ENCODE results near the gene RAB3IP. TPM values are rescaled to one million over a fixed set of nuclear protein-coding genes. Genes with fewer than 3 reads are reported as not detected.

RAB3IP gene
- total RNA-seq, 3 donors from 2014 or later, result 12.5 to 45.5 (median 21.6) TPM

GRCh38 chr12:69837657-69838415 lies 99.2 kb downstream of the RAB3IP start:
- DNase-seq (ENCODE audit: low spot score in 2 of 2), result no peak
- no peaks in the 10 kb centered on the region for H3K27me3 ChIP-seq
- intact Hi-C loops (cut with DNase I; ENCODE audit: low total_unique reads), result no loop called here
- no peaks in the 10 kb centered on the region for H3K9me3 ChIP-seq
- H3K36me3 ChIP-seq, result no peaks in the 10 kb centered on the region
- no peaks in the 10 kb centered on the region for H3K4me1 ChIP-seq
- no peak for TF ChIP-seq POLR2AphosphoS5 (IDR thresholded peaks at IDR 0.05)
- no peak for TF ChIP-seq CTCF (IDR thresholded peaks at IDR 0.05)
- TF ChIP-seq POLR2A (IDR thresholded peaks at IDR 0.05), result no peak
- no peak overlapping the region for H3K4me3 ChIP-seq
- no peak overlapping the region for H3K27ac ChIP-seq

GRCh38 chr12:69840727-69841126 lies 102.1 kb downstream of the RAB3IP start:
- no peaks in the 10 kb centered on the region for H3K36me3 ChIP-seq
- DNase-seq (ENCODE audit: low spot score in 2 of 2), result no peak
- H3K27ac ChIP-seq, result no peak overlapping the region
- H3K4me1 ChIP-seq, result no peaks in the 10 kb centered on the region
- H3K27me3 ChIP-seq, result no peaks in the 10 kb centered on the region
- no peaks in the 10 kb centered on the region for H3K9me3 ChIP-seq
- H3K4me3 ChIP-seq, result no peak overlapping the region
- TF ChIP-seq CTCF (IDR thresholded peaks at IDR 0.05), result no peak
- TF ChIP-seq POLR2AphosphoS5 (IDR thresholded peaks at IDR 0.05), result no peak
- no peak for TF ChIP-seq POLR2A (IDR thresholded peaks at IDR 0.05)
- intact Hi-C loops (cut with DNase I; ENCODE audit: low total_unique reads), result no loop called here

GRCh38 chr12:69843608-69844007 lies 104.9 kb downstream of the RAB3IP start:
- no peak for DNase-seq (ENCODE audit: low spot score in 2 of 2)
- Histone ChIP-seq H3K4me1 (no peaks in the 10 kb centered on the region), H3K27ac (no peak overlapping the region), H3K27me3 (no peaks in the 10 kb centered on the region), H3K4me3 (no peak overlapping the region), H3K9me3 (no peaks in the 10 kb centered on the region), H3K36me3 (no peaks in the 10 kb centered on the region)
- TF ChIP-seq POLR2A (IDR thresholded peaks at IDR 0.05), result no peak
- TF ChIP-seq POLR2AphosphoS5 (IDR thresholded peaks at IDR 0.05), result no peak
- no peak for TF ChIP-seq CTCF (IDR thresholded peaks at IDR 0.05)
- intact Hi-C loops (cut with DNase I; ENCODE audit: low total_unique reads), result no loop called here

GRCh38 chr12:69844416-69844815 lies 105.8 kb downstream of the RAB3IP start:
- Histone ChIP-seq H3K4me1 (no peaks in the 10 kb centered on the region), H3K27ac (no peak overlapping the region), H3K4me3 (no peak overlapping the region), H3K9me3 (no peaks in the 10 kb centered on the region), H3K27me3 (no peaks in the 10 kb centered on the region), H3K36me3 (no peaks in the 10 kb centered on the region)
- intact Hi-C loops (cut with DNase I; ENCODE audit: low total_unique reads), result no loop called here
- TF ChIP-seq CTCF (IDR thresholded peaks at IDR 0.05) (no peak), POLR2A (IDR thresholded peaks at IDR 0.05) (no peak), POLR2AphosphoS5 (IDR thresholded peaks at IDR 0.05) (no peak)
- DNase-seq (ENCODE audit: low spot score in 2 of 2), result no peak

- no peak overlapping the region for H3K4me3 ChIP-seq
- H3K4me1 ChIP-seq, result no peaks in the 10 kb centered on the region
- no peak for DNase-seq (ENCODE audit: low spot score in 2 of 2)
- H3K27ac ChIP-seq, result no peak overlapping the region
- no peaks in the 10 kb centered on the region for H3K27me3 ChIP-seq
- no peaks in the 10 kb centered on the region for H3K36me3 ChIP-seq
- no peaks in the 10 kb centered on the region for H3K9me3 ChIP-seq
- TF ChIP-seq CTCF (IDR thresholded peaks at IDR 0.05) (no peak), POLR2A (IDR thresholded peaks at IDR 0.05) (no peak), POLR2AphosphoS5 (IDR thresholded peaks at IDR 0.05) (no peak)
- intact Hi-C loops (cut with DNase I; ENCODE audit: low total_unique reads), result no loop called here
Measured at GRCh38 chr12:69844836-69845235, 106.2 kb downstream of the RAB3IP start.

Data from breast epithelium (tissue), 4 donors.